Tibial nerve (tissue), 3 donors: Measurements from ENCODE around the gene ZNF692.

Source experiments
- CTCF ChIP-seq, 5 experiments: fragments of 200-600 bp in 3 of 5; fragments of 450-650 bp in 2 of 5; sonication (generic) in 3 of 5; IDR thresholded peaks; one replicate each; pipeline ENCODE4 v1.5.1; 2016 to 2019; ENCODE audit warnings: antibody characterized with exemption in 5 of 5, mild to moderate bottlenecking in 3 of 5, moderate library complexity in 2 of 5
- POLR2A ChIP-seq, 2 donors: fragments of 450-650 bp; IDR thresholded peaks; one replicate each; pipeline ENCODE4 v1.6.1; 2017; ENCODE audit warnings: antibody characterized with exemption in 2 of 2, mild to moderate bottlenecking in 2 of 2, moderate library complexity in 2 of 2

- TF ChIP-seq CTCF (IDR thresholded peaks at IDR 0.05) (no peak), POLR2A (IDR thresholded peaks at IDR 0.05) (no peak)
These were observed 46.8 kb upstream of the ZNF692 start for GRCh38 chr1:248905662-248906008.
